ENCODE measurements around the gene TUBA4A.

DNA sequence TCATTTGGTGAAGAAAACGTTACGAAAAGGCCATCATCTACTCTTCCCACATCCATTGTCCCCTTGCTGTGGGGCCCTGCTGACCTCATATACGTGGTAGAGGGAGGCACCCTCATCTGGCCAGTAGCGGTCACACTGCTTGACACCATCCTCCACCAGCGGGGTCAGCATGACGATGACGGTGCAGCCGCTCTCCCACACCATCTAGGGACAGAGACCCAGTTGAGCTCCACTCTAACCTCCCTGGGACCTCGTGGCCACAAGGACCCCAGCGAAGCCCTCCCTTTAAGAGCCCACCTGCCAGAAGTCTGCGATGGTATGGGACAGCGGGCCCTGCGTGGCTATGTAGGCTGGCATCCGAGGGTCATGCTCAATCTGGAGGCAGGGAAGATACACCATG is 42.4 kb upstream of the TUBA4A start:
- TF ChIP-seq, protein P1, sequence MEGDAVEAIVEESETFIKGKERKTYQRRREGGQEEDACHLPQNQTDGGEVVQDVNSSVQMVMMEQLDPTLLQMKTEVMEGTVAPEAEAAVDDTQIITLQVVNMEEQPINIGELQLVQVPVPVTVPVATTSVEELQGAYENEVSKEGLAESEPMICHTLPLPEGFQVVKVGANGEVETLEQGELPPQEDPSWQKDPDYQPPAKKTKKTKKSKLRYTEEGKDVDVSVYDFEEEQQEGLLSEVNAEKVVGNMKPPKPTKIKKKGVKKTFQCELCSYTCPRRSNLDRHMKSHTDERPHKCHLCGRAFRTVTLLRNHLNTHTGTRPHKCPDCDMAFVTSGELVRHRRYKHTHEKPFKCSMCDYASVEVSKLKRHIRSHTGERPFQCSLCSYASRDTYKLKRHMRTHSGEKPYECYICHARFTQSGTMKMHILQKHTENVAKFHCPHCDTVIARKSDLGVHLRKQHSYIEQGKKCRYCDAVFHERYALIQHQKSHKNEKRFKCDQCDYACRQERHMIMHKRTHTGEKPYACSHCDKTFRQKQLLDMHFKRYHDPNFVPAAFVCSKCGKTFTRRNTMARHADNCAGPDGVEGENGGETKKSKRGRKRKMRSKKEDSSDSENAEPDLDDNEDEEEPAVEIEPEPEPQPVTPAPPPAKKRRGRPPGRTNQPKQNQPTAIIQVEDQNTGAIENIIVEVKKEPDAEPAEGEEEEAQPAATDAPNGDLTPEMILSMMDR (IDR thresholded peaks at IDR 0.05): no peak
- TF ChIP-seq POLR2A (IDR thresholded peaks at IDR 0.05): no peak
